A549 (cell line): ENCODE data around the gene MAP3K10. TPM values are rescaled to one million over a fixed set of nuclear protein-coding genes. Genes with fewer than 3 reads are reported as not detected.

Source experiments
- ATAC-seq, 2 experiments: fragments of 200-7000 bp in 1 of 2; fragments of >200 bp in 1 of 2; cut with Nextera tagmentation in 1 of 2; cut with Tn5 transposase in 1 of 2; 3 replicates each; pipeline versions ENCODE4 v1.8.0 to v1.9.1; 2018 to 2020; ENCODE audit warnings: mild to moderate bottlenecking in 1 of 2, moderate library complexity in 1 of 2
- CTCF ChIA-PET: fragments of 300-600 bp; sonication (Branson Sonifier 250); formaldehyde crosslinking; extraction: SDS; loops from one replicate; lab custom pipeline; 2021; ENCODE audit warnings: antibody characterized with exemption, inconsistent platforms; lab: Yijun Ruan, JAX
- POLR2A ChIA-PET: fragments of 350-600 bp; formaldehyde crosslinking; extraction: SDS; loops from one replicate; lab custom pipeline; 2021; ENCODE audit warnings: antibody characterized with exemption, inconsistent platforms; lab: Yijun Ruan, JAX
- DNase-seq, 2 experiments: peaks; one replicate each; pipeline versions ENCODE4 v3.0.0 to v3.0.0-alpha.2; 2011 to 2016; ENCODE audit warnings: low read depth in 1 of 2, low spot score in 1 of 2
- FAIRE-seq: peaks from 2 replicates; lab custom pipeline; 2011; peaks lifted over from hg19 to GRCh38; lab: Jason Lieb, UNC
- H3K27ac ChIP-seq, 2 experiments: fragments of >200 bp; sonication (Bioruptor Twin); formaldehyde crosslinking; 3 replicates each; pipeline ENCODE4 v1.5.1; 2016 to 2017
- H3K4me1 ChIP-seq: fragments of >200 bp; sonication (Bioruptor Twin); formaldehyde crosslinking; 3 replicates; pipeline ENCODE4 v1.6.1; 2016
- H3K4me2 ChIP-seq: fragments of >200 bp; sonication (Bioruptor Twin); formaldehyde crosslinking; 3 replicates; pipeline ENCODE4 v1.6.1; 2016
- H3K4me3 ChIP-seq: fragments of >200 bp; sonication (Bioruptor Twin); formaldehyde crosslinking; 3 replicates; pipeline ENCODE4 v1.5.1; 2016
- H3K9me3 ChIP-seq: fragments of >200 bp; sonication (Bioruptor Twin); formaldehyde crosslinking; 3 replicates; pipeline ENCODE4 v1.6.1; 2016
- BCL3 ChIP-seq: fragments of >200 bp; sonication (Bioruptor Twin); formaldehyde crosslinking; IDR thresholded peaks from 3 replicates; pipeline ENCODE4 v1.6.1; 2016
- BHLHE40 ChIP-seq: IDR thresholded peaks from 2 replicates; pipeline ENCODE4 v1.6.1; 2012; ENCODE audit warnings: low read depth, low read length, inconsistent platforms
- CBX2 ChIP-seq: fragments of 200-600 bp; sonication (generic); IDR thresholded peaks from 2 replicates; pipeline ENCODE4 v1.6.1; 2016; ENCODE audit warnings: low read depth, mild to moderate bottlenecking, borderline replicate concordance
- CBX8 ChIP-seq: fragments of 200-600 bp; sonication (generic); IDR thresholded peaks from 2 replicates; pipeline ENCODE4 v1.6.1; 2016
- CHD4 ChIP-seq: fragments of 200-600 bp; sonication (generic); IDR thresholded peaks from 2 replicates; pipeline ENCODE4 v1.6.1; 2016; ENCODE audit warnings: antibody characterized with exemption, mild to moderate bottlenecking, borderline replicate concordance
- CTCF ChIP-seq: fragments of >200 bp; sonication (Bioruptor Twin); formaldehyde crosslinking; IDR thresholded peaks from 3 replicates; pipeline ENCODE4 v1.5.1; 2016
- E2F6 ChIP-seq: IDR thresholded peaks from 2 replicates; pipeline ENCODE4 v1.6.1; 2012; ENCODE audit warnings: low read depth, borderline replicate concordance
- EP300 ChIP-seq, 2 experiments: fragments of >200 bp; sonication (Bioruptor Twin); formaldehyde crosslinking; IDR thresholded peaks; 2 replicates in 1 of 2; 3 replicates in 1 of 2; pipeline ENCODE4 v1.6.1; 2016 to 2017
- FOSL2 ChIP-seq, 2 experiments: fragments of 450-650 bp in 1 of 2; fragments of >200 bp in 1 of 2; sonication (Bioruptor Twin) in 1 of 2; formaldehyde crosslinking; IDR thresholded peaks; 2 replicates each; pipeline versions ENCODE4 v1.5.0 to v1.6.1; 2016 to 2020; ENCODE audit warnings: mild to moderate bottlenecking in 1 of 2, moderate library complexity in 1 of 2
- FOXS1 ChIP-seq: fragments of 250-450 bp; sonication (Bioruptor Pico); IDR thresholded peaks from 2 replicates; pipeline ENCODE4 v1.5.0; 2020; ENCODE audit warnings: mild to moderate bottlenecking, moderate library complexity
- GATA3 ChIP-seq: IDR thresholded peaks from 2 replicates; pipeline ENCODE4 v1.6.1; 2012; ENCODE audit warnings: borderline replicate concordance
- JUN ChIP-seq, 2 experiments: fragments of >200 bp; sonication (Bioruptor Twin); formaldehyde crosslinking; IDR thresholded peaks; 2 replicates in 1 of 2; 3 replicates in 1 of 2; pipeline ENCODE4 v1.6.1; 2016 to 2017
- MAFK ChIP-seq: fragments of 450-650 bp; IDR thresholded peaks from 2 replicates; pipeline ENCODE4 v1.6.1; 2014; ENCODE audit not compliant: partially characterized antibody
- MYC ChIP-seq: IDR thresholded peaks from 2 replicates; pipeline ENCODE4 v1.6.1; 2012; ENCODE audit warnings: mild to moderate bottlenecking, inconsistent platforms, low read length, improper control_type of control experiment, borderline replicate concordance
- POLR2AphosphoS2 ChIP-seq: conservative IDR thresholded peaks from 2 replicates; pipeline ENCODE4 v1.6.1; 2012; ENCODE audit warnings: low read length, improper control_type of control experiment, inconsistent platforms
- RCOR1 ChIP-seq: fragments of 150-350 bp; IDR thresholded peaks from 2 replicates; pipeline ENCODE4 v1.6.1; 2014; ENCODE audit warnings: antibody characterized with exemption, low read length, low read depth
- TFCP2L1 ChIP-seq: fragments of 250-450 bp; sonication (Bioruptor Pico); IDR thresholded peaks from 2 replicates; pipeline ENCODE4 v1.5.0; 2021; ENCODE audit warnings: mild to moderate bottlenecking
- ZFP36 ChIP-seq: fragments of 450-650 bp; IDR thresholded peaks from 2 replicates; pipeline ENCODE4 v1.6.1; 2014; ENCODE audit warnings: borderline replicate concordance; ENCODE audit not compliant: partially characterized antibody
- WGBS: methylation state at CpG from one replicate; pipeline ENCODE4 v1.1.6; 2017; ENCODE audit errors: missing lambda C conversion rate; 5-methylcytosine and 5-hydroxymethylcytosine counted together
- polyA plus RNA-seq, 4 experiments: library from polyadenylated mRNA; depleted of rRNA in 3 of 4; stranded (reverse); fragments of >200 nt; fragmentation: RNase III in 1 of 4; extraction: RNeasy Plus Mini Kit Qiagen cat#74134 plus additional on column Dnase treatment in 1 of 4; gene quantifications; 2 replicates in 3 of 4; 3 replicates in 1 of 4; pipeline ENCODE4 v1.2.3, GENCODE V29; 2011 to 2017
- TF ChIP-seq, protein P1 (sequence below): fragments of 150-350 bp; IDR thresholded peaks from 2 replicates; pipeline ENCODE4 v1.6.1; 2014; ENCODE audit warnings: low read depth, mild to moderate bottlenecking, low read length
- TF ChIP-seq, protein P2 (sequence below): fragments of 250-450 bp; sonication (Bioruptor Pico); IDR thresholded peaks from 2 replicates; pipeline ENCODE4 v1.5.0; 2020; ENCODE audit warnings: low read depth, mild to moderate bottlenecking, moderate library complexity

MAP3K10 gene
- polyA plus RNA-seq, 2 of the 4 experiments (the other 2 are of a cell fraction) = 6.6 to 21.0 TPM

DNA sequence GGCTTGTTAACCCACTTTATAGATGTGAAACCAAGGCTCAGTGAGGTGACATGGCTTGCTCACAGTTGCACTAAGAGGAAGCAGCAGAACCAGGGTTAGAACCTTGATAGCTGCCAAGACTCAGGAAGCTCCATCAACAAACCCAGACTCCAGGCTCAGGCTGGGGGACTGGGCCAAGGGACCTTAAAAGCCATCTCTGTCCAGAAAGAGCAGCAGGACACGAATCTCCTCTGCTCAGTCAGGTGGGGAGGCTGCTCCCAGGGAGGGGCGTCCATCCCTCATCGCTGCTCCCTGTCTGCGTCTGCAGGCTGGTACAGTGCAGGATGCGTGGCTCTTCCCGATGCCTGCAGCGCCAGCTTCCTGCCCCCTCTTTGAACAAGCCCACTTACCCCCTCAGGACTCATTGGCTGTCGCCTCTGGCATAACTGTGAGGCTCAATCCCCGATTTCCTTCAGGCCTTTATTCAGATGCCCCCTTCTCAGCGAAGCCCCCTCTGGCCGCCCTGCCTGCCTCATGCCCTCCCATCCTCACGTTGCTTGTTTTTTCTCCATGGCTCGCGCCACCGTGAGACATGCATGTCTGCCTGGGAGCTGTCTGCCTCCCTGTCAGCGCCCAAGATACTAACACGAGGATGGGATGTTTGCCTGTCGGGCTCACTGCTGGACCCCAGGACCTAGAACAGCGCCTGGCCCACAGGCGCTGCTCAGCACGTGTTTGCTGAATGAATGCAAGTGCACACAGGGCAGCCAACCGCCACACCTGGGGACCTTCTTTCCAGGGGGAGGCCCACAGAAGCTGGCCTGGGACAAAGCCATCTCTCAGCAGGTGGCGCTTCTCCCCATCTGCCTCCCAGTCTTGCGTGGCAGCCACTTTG, 72.5 kb downstream of the MAP3K10 start:
- Histone ChIP-seq H3K4me3 (no peak overlapping the region), H3K27ac (no peak overlapping the region), H3K9me3 (no peaks in the 10 kb centered on the region), H3K4me1 (peaks cover 6% of the 10 kb centered on the region; the same call in 2 of the 3 replicates), H3K4me2 (no peak overlapping the region)
- TF ChIP-seq BCL3 = no peak
- TF ChIP-seq MYC = no peak
- no peak for TF ChIP-seq ZFP36
- TF ChIP-seq GATA3 = no peak
- no peak for TF ChIP-seq BHLHE40
- TF ChIP-seq CBX2 = no peak
- TF ChIP-seq CHD4 = no peak
- no peak for TF ChIP-seq RCOR1
- TF ChIP-seq CTCF = no peak
- no peak for TF ChIP-seq EP300 (IDR thresholded peaks at IDR 0.05)
- TF ChIP-seq CBX8 = no peak
- TF ChIP-seq, protein P1, sequence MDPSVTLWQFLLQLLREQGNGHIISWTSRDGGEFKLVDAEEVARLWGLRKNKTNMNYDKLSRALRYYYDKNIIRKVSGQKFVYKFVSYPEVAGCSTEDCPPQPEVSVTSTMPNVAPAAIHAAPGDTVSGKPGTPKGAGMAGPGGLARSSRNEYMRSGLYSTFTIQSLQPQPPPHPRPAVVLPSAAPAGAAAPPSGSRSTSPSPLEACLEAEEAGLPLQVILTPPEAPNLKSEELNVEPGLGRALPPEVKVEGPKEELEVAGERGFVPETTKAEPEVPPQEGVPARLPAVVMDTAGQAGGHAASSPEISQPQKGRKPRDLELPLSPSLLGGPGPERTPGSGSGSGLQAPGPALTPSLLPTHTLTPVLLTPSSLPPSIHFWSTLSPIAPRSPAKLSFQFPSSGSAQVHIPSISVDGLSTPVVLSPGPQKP = no peak
- TF ChIP-seq FOXS1 (CRISPR knock-in tag) = no peak
- TF ChIP-seq JUN (IDR thresholded peaks at IDR 0.05) = no peak
- TF ChIP-seq POLR2AphosphoS2 = no peak
- no peak for TF ChIP-seq E2F6
- no peak for TF ChIP-seq FOSL2 (IDR thresholded peaks at IDR 0.05)
- no peak for TF ChIP-seq FOSL2 (CRISPR knock-in tag; IDR thresholded peaks at IDR 0.05)
- TF ChIP-seq MAFK = no peak
- TF ChIP-seq, protein P2, sequence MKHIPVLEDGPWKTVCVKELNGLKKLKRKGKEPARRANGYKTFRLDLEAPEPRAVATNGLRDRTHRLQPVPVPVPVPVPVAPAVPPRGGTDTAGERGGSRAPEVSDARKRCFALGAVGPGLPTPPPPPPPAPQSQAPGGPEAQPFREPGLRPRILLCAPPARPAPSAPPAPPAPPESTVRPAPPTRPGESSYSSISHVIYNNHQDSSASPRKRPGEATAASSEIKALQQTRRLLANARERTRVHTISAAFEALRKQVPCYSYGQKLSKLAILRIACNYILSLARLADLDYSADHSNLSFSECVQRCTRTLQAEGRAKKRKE (CRISPR knock-in tag) = no peak
- TF ChIP-seq TFCP2L1 (CRISPR knock-in tag) = no peak
- POLR2A ChIA-PET = no interaction called here
- no peak for DNase-seq
- FAIRE-seq = no peak
- ATAC-seq = peak; percentile 9 to 19; a peak in 2 of 6 replicates
- CTCF ChIA-PET = interaction anchor here (0.6 to 10.4 kb wide), 8 partner anchors 9 to 967 kb away, joined by 3 to 86 read pairs (median 4); partner anchors contain the start of gene AKT2
- 95% methylated on average over 24 of the region's 24 CpGs for WGBS
